ENCODE results near the gene PPP1R9B.

PPP1R9B gene

DNA sequence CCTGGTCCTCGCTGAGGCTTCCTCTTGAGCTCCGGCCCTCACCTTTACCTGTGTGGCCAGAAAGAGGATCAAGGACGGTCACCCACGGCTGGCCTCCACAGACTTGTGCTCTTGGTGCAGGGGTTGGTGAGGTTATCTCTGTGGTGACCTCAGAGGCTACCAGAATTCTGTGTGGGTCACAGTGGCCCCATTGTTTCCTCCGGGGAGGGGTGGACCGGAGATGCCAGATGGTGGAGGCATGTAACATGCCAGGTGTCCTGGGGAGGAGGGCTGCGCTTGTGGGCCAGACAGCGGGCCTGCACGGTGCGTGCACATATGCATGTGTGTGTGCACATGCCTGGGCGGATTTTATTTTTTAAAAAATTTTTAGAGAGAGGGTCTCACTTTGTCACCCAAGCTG, 21.7 kb upstream of the PPP1R9B start:
- DNase-seq (ENCODE audit: low read depth) = no peak

DNA sequence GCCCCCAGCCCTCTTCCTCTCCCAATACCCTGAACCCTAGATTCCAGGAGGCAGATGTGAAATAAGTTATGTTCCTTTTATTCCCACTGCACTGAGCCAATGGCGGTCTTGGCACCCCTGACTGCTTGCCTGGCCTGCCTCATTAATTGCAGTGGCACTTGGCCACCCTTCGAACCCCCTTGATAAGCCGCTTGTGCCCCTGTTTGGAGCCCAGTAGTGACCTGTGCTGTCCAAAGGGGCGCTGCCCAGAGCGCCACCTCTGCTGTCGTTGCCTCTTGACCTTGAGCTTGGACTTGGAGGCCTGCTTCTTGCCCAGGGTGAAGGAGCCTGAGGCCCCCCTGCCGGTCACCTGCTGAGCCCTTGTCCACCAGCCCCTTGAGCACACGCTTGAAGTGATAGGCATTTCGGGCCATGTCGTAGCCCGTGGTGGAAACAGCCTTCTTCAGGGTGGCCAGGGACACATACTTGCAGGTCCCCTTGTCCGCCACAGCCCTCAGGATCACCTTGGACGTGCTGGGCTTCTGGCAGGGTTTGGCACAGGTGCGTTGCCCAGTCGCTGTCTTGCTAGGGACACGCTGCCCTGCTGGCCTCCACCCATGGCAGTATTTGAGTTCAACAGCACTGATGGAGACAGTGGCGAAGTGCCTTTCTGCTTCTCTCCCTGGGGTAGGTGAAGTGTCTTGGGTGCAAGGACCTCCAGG, 21.0 kb upstream of the PPP1R9B start:
- no peak for DNase-seq (ENCODE audit: low read depth)

DNA sequence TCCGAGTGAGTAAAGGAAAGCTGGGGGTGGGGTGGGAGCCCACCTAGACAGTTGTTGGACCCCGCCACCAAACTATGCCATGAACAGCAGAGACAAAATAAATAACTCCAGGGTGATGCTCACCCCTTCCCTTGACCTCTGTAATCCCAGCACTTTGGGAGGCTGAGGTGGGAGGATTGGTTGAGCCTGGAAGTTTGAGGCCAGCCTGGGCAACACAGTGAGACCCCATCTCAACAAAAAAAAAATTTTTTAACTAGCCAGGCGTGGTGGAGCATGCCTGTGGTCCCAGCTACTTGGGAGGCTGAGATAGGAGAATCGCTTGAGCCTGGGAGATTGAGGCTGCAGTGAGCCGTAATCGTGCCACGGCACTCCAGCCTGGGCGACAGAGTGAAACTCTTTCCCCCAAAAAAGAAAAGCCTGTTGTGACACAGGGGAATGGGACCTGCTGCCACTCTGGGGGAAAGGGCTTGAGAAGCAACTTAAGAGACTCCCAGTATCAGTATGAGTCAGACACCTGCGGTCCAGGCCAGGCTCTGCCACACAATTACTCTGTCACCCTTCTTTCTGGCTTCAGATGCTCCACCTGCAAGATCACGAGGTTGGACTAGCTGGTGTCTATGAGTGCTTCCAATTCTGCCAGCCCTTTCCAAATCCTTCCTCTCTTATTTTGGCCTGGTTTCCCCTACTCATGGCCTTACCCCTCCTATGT, 20.3 kb upstream of the PPP1R9B start:
- DNase-seq (ENCODE audit: low read depth) = peak; percentile 42

DNA sequence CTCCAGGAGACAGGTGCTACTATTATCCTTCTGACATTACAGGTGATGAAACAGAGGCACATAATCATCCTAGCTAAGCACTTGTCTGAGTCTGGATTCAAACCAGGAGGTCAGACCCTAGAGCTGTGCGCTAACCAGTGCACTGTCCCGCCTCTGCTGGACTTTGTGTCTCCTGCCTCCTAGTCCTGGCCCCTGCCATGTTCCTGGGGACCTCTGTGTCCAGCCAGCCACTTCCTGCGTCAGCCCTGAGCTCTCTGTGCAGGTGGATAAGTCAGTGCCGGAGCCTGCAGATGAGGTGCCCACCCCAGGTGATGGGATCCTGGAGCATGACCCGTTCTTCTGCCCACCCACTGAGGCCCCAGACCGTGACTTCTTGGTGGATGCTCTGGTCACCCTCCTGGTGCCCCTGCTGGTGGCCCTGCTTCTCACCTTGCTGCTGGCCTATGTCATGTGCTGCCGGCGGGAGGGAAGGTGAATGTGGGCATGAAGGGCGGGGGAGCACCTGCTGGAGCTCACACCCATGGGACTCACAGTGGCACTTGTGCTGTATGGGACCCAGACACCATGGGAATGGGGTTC, 19.5 kb upstream of the PPP1R9B start:
- DNase-seq (ENCODE audit: low read depth) = no peak

DNA sequence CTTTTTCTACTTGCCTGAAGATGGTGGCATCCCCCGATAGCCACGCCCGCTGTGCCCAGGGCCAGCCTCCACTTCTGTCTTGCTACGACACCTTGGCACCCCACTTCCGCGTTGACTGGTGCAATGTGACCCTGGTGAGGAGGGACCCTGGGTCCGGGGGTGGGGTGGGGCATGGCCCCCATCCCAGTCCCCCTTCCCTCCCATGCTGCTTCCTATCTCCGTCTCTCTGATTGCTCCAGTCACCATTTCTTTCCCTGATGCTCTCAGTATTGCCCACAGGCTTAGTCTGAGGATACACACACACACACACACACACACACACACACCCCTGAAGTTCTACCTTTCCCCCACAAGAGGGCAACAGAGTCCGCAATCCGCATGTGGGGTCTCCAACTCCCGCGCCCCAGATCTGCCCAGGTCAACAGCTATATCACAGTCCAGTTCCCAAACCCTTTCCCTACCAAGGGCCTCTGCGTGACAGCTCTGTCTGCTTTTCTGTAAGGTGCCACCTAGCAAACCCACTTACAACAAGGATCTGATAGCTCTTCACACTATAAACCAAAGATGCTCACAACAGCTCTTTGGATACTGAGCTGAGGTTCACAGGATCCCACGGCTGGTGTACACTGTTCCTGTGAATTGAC, 18.8 kb upstream of the PPP1R9B start:
- peak; percentile 87 for DNase-seq (ENCODE audit: low read depth)

DNA sequence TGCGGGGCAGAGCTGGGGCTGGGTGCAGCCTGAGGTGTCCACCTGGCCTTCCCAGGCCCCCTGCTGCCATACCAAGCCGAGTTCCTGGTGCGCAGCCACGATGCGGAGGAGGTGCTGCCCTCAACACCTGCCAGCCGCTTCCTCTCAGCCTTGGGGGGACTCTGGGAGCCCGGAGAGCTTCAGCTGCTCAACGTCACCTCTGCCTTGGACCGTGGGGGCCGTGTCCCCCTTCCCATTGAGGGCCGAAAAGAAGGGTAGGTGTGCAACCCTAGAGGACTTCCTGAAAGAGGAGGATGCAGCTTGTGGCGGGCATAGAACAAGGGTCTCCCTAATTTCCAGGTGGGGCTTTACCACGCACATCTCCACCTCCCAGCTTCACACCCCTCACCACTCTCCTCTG, 17.8 kb upstream of the PPP1R9B start:
- no peak for DNase-seq (ENCODE audit: low read depth)

DNA sequence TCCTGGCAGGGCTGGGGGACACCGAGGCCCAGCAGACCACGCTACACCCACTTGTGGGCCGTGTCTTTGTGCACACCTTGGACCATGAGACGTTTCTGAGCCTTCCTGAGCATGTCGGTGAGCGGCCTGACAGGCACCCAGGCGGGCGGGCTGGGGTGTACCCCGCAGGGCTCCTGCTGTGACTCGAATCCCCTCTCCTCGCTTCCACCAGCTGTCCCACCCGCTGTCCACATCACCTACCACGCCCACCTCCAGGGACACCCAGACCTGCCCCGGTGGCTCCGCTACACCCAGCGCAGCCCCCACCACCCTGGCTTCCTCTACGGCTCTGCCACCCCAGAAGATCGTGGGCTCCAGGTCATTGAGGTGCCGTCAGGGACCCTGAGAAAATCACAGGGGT, 16.9 kb upstream of the PPP1R9B start:
- no peak for DNase-seq (ENCODE audit: low read depth)

DNA sequence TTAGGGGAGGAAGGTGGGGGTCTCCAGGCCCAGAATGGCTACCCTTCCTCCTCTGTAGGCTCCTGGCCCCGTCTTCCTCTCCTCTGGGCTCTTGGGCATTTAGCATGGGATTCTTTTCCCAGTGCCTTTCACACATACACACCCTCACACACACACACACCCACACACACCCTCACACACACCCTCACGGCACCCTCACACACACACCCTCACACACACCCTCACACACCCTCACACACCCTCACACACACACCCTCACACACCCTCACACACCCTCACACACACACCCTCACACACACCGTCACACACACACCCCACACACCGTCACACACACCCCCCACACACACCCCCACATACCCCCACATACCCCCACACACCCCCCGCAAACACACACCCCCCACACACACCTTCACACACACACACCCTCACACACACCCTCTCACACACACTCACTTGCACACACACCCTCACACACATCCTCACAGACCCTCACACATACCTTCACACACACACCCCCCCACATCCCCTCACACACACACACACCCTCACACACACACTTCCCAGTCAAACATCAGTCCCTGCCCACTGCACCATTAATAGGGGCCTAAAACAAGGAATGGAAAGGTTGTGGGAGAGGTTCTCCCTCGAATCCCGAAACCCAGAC, 16.2 kb upstream of the PPP1R9B start:
- DNase-seq (ENCODE audit: low read depth) = no peak

DNA sequence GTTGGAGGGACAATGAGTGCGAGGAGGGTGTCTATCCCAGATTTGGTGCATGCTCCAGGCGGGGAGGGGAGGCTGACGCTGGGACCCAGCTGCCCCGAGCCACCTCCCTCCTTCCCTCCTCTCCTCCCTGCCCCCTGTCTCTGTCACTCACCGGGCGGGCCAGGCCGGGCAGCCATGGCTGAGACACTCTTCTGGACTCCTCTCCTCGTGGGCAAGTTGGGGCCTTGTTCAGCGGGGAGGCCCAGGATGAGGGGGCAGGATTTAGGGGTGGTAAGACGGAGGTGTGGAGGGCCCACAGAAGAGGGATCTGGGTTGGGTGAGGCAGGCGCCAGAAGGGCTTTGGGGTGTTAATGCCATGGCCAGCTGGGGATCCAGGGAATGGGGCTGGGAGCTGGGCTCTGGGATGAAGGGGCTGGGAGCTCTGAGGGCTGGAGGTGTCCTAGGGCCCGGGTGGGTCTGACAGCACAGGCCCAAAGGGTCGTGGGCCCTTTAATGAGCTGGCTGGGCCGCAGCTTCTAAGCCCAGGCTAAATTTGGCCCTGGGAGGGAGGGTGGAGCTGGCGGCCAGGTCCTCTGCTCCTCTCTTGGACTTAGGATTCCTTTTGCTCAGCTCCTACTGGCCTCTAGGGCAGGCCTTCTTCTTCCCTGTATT, 15.5 kb upstream of the PPP1R9B start, which contains the start of gene SGCA:
TSS of gene SGCA (plus strand) at position 139 of the 651 bp plus-strand sequence. CDS start at position 175, 36 bp downstream.
- no peak for DNase-seq (ENCODE audit: low read depth)

DNA sequence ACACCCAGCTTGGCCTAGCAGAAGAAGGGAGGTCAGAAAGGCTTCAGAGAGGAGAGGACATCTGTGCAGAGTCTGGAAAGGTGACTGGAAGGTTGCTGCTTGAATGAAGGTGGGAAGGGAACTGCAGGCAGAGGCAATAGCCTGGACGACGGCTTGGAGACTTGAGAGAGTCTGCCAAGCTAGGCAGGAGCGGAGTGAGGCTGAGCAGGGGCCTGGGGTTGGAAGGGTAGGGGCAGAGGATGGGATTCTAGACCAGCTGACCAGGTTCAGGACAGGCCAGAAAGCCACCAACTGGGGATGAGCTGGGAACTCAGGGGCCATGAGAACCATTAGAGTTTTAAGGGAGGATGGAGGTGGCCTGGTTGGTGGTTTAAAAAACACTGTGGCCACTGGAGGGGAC, 15.0 kb upstream of the PPP1R9B start:
- no peak for DNase-seq (ENCODE audit: low read depth)

DNA sequence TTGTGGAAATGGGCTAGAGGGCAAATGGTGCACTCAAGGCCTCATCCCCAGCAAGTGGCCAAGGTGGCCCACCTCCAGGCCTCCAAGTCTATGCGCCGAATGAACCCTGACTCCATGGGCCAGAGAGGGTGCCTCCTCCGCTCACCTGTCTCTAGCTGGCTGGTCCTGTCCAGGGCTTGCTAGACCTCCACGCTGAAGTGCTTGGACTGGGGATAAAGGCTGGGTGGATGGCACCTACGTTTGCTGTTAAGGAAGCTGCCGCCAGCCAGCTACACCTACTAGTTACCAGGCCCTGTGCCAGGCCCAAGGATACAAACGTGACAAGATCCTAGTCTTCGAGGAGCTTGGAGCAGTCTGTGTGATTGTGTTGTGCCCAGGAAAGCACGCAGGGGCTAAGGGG, 14.6 kb upstream of the PPP1R9B start:
- no peak for DNase-seq (ENCODE audit: low read depth)

DNA sequence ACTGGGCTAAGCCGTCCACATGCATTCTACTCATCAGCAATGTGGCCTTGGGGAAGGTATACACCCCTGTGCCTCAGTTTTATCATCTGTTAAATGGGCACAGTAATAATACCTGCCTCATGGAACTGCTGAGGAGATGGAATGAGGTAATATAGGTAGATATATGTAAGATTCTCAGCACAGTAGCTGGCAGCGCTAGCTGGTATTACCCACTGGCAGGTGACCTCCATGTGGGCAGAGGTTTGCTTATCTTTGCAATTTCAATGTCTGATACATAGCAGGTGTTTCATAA, 14.2 kb upstream of the PPP1R9B start:
- no peak for DNase-seq (ENCODE audit: low read depth)

DNA sequence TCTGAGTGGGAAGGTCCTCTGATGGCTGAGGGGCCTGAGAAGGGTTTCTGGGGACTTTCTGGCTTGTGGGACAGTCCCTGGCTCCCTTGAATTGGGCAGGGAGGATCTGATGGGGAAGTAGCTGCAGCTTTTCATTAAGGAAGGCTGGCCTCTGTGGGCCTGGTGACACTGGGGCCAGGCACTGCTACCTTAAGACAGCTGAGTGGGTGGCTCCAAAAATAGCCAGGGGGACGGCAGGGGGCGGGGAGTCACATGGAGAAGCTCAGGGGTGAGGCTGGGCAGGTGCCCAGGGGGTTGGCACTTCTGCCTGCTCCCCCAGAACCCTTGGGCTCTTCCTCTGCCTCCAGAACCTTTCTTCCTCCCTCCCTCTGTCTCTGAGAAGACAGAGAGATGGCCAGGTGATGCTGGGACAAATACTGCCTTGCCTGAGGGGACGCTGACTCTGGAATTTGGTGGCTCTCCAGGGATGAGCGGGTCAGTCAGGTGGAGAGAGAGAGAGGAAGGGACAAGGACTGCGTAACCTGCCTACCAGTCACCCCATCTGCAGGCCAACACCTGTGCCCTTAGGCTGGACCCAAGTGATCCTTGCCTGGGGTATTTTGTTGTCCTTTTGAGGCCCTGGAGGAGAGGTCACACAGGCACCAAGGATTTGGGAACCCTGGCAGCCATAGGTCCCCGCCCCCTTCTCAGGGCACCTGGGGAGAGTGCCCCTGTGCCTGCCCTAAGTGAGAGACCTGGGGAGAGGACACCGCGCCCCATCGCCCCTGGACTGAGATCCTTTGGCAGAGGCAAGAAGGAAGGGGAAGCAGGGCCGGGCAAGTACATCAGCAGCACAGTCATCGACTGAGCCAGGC, 13.6 kb upstream of the PPP1R9B start:
- no peak for DNase-seq (ENCODE audit: low read depth)

DNA sequence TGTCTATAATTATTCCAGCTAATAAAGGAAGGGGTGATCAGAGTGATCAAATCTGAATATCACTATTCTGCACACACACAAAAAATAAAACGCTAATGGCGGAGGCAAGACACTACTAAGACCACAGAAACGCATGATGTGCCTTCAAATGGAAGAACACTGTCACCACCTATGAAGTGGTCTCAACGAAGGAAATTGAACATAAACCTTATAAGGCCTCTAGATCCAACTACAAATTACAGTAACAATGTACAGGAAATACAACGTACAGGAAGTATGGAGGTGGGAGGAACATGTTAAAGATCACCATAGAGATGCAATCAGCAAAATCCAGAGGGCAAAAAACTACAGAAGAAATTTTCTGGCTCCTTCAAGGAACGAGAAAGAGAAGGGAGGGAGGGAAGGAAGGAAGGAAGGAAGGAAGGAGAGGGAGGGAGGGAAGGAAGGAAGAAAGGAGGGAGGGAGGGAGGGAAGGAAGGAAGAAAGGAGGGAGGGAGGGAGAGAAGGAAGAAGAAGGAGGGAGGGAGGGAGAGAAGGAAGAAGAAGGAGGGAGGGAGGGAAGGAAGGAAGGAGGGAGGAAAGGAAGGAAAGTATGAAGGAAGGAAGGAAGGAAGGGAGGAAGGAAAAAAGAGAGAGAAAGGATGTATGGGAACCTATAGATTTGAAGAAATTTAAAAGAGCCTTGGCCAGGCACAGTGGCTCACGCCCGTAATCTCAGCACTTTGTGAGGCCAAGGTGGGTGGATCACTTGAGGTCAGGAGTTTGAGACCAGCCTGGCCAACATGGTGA, 12.2 kb upstream of the PPP1R9B start:
- DNase-seq (ENCODE audit: low read depth) = no peak

DNA sequence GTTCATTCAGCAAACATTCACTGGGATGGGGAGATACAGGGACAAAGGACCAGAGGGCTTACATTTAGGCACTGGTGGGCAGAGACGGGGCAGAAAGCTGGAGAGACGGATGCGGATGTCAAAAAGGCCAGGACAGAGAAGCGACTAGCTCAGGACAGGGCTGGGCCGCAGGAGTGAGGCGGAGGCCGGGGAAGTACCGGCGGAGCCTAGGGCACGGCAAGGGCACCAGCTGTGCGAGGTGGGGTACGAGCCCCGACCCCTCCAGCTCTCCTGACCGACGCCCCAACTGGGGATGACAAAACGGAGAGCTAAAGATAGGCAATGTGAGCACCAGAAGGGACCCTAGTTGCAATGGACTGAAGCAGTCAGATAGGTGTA, 11.4 kb upstream of the PPP1R9B start:
- no peak for DNase-seq (ENCODE audit: low read depth)

DNA sequence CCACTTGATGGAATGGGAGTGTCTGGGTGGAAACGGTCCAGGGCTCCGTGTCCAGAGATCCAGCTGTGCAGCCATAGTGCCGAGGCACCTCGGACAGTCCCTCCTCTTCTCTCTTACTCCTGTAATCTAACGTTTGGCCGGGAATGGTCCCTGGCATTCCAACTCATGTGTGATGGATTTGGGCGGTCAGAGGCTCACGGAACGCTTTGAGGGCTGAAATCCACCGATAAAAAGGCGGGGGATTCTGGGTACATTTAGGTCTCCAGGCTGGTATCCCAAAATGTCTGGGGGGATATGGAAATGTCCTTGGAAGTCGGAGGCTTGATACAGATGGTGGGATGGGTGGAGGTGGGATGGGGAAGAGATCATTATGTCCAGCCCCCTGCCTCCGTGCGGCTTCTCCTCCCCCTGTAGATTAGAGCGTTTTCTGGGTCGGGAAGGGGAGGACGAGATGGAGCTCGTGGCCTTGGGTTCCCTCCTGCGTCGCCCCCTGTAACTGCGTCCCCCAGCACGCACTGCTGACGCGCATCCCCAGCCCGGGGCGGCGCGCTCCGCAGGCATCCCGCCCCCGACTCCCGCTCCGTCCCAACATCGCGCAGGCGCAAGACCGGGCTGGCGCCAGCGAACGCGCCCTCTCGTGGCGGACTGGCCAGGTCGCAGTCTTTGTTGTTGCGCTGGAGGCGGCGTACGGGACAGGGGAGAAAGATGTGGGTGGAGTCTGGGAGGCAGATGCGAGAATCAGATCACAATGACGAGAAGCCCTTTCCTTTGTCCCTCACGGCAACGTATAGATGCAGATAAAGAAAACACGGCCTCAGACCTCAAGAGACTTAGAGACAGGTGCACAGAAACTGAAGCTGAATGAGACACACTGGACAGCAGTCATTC, 10.8 kb upstream of the PPP1R9B start:
- DNase-seq (ENCODE audit: low read depth) = peak; percentile 95

DNA sequence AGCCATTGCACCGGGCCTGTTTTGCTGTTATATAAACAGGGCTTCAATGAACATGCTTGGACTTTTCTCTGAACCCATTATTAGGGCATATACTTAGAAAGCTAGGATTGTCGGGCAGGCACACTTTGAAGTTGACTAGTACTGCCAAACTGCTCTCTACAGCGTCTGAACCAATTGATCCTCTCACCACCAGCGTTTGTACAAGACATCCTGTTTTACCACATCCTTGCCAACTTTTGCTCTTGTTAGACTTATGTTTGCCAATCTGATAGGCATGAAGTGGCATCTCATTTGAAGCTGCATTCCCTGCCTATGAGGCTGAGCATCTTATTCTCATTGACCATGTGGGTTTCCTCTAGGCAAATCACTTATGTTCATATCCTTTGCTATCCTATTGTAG, 7.4 kb upstream of the PPP1R9B start:
- no peak for DNase-seq (ENCODE audit: low read depth)

DNA sequence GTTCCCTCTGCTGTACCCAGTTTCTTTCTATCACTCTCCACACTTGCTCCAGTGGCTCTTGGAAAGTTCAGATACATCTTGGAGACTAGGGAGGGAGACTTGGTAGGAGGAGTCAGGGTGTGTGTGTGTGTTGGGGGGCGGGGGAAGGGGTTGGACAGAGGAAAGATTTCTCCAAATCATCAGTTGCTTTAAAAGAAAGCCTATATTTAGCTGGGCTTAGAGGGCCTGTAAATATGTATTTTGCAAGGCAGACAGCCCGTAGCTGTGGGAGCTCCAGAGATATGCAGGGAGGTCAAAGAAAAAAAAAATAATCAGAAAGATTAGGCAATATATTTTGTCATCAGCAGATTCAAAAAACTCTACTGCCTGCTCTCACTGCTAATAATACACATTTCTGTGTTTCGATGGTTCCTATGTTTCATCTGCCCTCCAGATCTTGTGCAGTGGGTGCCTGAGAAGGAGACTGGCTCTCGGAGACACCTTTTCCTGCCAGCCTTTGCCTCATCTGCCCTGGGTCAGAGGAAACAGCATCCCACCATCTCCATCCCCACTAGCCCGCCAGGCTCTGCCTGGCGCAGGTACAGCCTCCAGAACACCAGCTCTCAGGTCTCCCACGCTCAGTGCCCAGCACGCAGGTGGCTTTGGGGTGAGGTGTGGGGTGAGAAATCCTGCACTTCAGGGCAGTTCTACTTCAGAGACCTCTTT, 4.8 kb upstream of the PPP1R9B start:
- no peak for DNase-seq (ENCODE audit: low read depth)

DNA sequence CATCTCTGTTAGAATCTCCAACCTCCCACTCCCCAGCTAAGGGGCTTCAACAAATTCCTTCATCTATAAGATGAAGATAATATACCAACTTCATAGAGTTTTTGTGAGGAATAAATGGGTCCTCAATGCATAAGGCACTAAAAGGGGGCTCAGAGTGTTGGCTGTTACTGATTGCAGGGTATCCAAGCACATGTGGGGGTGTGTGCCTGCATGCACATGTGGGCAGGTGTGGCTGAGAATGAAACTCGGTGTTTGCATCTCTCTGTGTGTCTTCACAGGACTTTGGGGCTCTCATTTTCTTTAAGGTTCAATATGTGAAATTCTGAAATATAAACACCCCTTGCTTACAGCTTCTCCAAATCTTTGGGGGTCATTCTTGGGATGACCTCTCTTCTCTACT, 4.1 kb upstream of the PPP1R9B start:
- no peak for DNase-seq (ENCODE audit: low read depth)

Measured in ELR (cell line).